ENCODE results near the gene BCL2L1. TPM values are rescaled to one million over a fixed set of nuclear protein-coding genes. Genes with fewer than 3 reads are reported as not detected.

The BCL2L1 gene
- total RNA-seq, 6 donors from 2014 or later: 131 to 245 (median 182) TPM

- peaks cover 6 to 18% (median 8%) of the 10 kb centered on the region in 4 donors for H3K4me1 ChIP-seq
- H3K27me3 ChIP-seq: no peaks in the 10 kb centered on the region
- no peaks in the 10 kb centered on the region for H3K36me3 ChIP-seq
- WGBS, 2 donors: 0 to 1% methylated on average over 29 to 53 of the region's 54 CpGs
- H3K4me3 ChIP-seq: peak within 1 kb of the TSS; percentile 49 to 86 (median 72)
- DNase-seq (peak; percentile 87 to 98), ATAC-seq (ENCODE audit: low FRiP score in 2 of 2) (peak; percentile 99 to 100)
- peak in 2 of 4 donors; percentile 25 to 68 for TF ChIP-seq POLR2A (IDR thresholded peaks at IDR 0.05)
- no peak for TF ChIP-seq EP300 (IDR thresholded peaks at IDR 0.05)
- peak in 1 of 2 donors; percentile 58 for TF ChIP-seq POLR2AphosphoS5 (IDR thresholded peaks at IDR 0.05)
- peak in 5 of 6 experiments; percentile 21 to 58 (median 41) for TF ChIP-seq CTCF (IDR thresholded peaks at IDR 0.05)
- H3K27ac ChIP-seq: peak within 1 kb of the TSS; percentile 36 to 78 (median 73)
- H3K9me3 ChIP-seq: no peaks in the 10 kb centered on the region
These were observed 16.3 kb upstream of the BCL2L1 start, which contains the start of gene TPX2 for GRCh38 chr20:31738729-31739549. TSS of gene TPX2 (plus strand) at chr20:31739290. CDS start at chr20:31757477, 18,187 bp downstream.

DNA sequence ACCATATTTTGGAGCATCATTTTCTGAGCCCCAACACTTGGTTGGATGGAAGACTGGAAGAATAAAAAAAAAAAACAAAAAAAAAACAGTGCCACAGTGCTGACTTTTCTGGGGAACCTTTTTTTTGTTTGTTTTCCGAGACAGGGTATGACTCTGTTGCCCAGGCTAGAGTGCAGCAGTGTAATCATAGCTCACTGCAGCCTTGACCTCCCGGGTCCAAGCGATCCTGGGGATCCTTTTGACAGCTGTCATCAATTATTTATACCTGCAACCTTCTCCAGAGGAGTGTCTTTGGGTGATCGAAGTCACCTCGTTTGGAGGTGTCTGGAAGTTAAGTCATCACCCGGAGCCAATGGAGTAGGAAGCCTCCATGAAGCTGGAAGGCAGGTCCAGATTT, 8.7 kb upstream of the BCL2L1 start:
- no peak for DNase-seq
- Histone ChIP-seq H3K9me3 (no peaks in the 10 kb centered on the region), H3K36me3 (no peaks in the 10 kb centered on the region), H3K27me3 (no peaks in the 10 kb centered on the region), H3K4me3 (no peak overlapping the region), H3K27ac (no peak overlapping the region), H3K4me1 (no peaks in the 10 kb centered on the region)
- 78 to 91% methylated on average over 6 of the region's 6 CpGs for WGBS, 2 donors
- no peak for ATAC-seq (ENCODE audit: low FRiP score in 2 of 2)
- TF ChIP-seq EP300 (IDR thresholded peaks at IDR 0.05): no peak
- no peak for TF ChIP-seq POLR2A (IDR thresholded peaks at IDR 0.05)
- no peak for TF ChIP-seq POLR2AphosphoS5 (IDR thresholded peaks at IDR 0.05)
- TF ChIP-seq CTCF (IDR thresholded peaks at IDR 0.05): no peak

GRCh38 chr20:31723319-31724078, 831 bp upstream of the BCL2L1 start:
- peak; percentile 95 to 98 for ATAC-seq (ENCODE audit: low FRiP score in 2 of 2)
- Histone ChIP-seq H3K27me3 (no peaks in the 10 kb centered on the region), H3K4me1 (peaks cover 14 to 22% (median 18%) of the 10 kb centered on the region in 4 donors), H3K4me3 (peak overlapping the region; percentile 63 to 85 (median 72)), H3K36me3 (peaks cover 0 to 24% (median 6%) of the 10 kb centered on the region in 4 donors), H3K9me3 (no peaks in the 10 kb centered on the region), H3K27ac (peak overlapping the region; percentile 99)
- WGBS, 2 donors: 0 to 1% methylated on average over 29 to 52 of the region's 77 CpGs
- TF ChIP-seq EP300 (IDR thresholded peaks at IDR 0.05) (no peak), POLR2A (IDR thresholded peaks at IDR 0.05) (peak in 3 of 4 donors; percentile 19 to 74 (median 68)), CTCF (IDR thresholded peaks at IDR 0.05) (peak; percentile 85 to 98 (median 96)), POLR2AphosphoS5 (IDR thresholded peaks at IDR 0.05) (peak; percentile 56 to 70)
- DNase-seq: peak; percentile 99

- Histone ChIP-seq H3K4me1 (peaks cover 19 to 27% (median 23%) of the 10 kb centered on the region in 4 donors), H3K36me3 (peaks cover 0 to 24% (median 6%) of the 10 kb centered on the region in 4 donors), H3K27me3 (no peaks in the 10 kb centered on the region), H3K9me3 (no peaks in the 10 kb centered on the region), H3K27ac (peak overlapping the region; percentile 99), H3K4me3 (peak overlapping the region; percentile 63 to 85 (median 72))
- no peak for DNase-seq
- ATAC-seq (ENCODE audit: low FRiP score in 2 of 2): peak in 1 of 2 donors; percentile 13
- TF ChIP-seq EP300 (IDR thresholded peaks at IDR 0.05) (no peak), POLR2A (IDR thresholded peaks at IDR 0.05) (no peak), POLR2AphosphoS5 (IDR thresholded peaks at IDR 0.05) (no peak), CTCF (IDR thresholded peaks at IDR 0.05) (peak in 1 of 6 experiments; percentile 2)
- 0% methylated on average over 2 to 4 of the region's 10 CpGs for WGBS, 2 donors
These were observed 326 bp upstream of the BCL2L1 start for GRCh38 chr20:31723069-31723318.

Data from upper lobe of left lung (tissue), 6 donors.